Measurements from ENCODE around the gene SMARCAD1.

DNA sequence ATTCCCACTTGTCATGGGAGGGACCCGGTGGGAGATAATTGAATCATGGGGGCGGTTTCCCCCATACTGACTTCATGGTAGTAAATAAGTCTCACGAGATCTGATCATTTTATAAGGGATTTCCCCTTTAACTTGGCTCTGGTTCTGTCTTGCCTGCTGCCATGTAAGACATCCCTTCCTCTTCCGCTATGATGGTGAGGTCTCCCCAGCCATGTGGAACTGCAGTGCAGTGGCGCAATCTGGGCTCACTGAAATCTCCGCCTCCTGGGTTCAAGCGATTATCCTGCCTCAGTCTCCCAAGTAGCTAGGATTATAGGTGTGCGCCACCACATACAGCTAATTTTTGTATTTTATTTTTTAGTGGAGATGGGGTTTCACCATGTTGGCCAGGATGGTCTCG is 132.1 kb downstream of the SMARCAD1 start:
- no peak for TF ChIP-seq EZH2phosphoT487 (IDR thresholded peaks at IDR 0.05; ENCODE audit: insufficient read depth, low read depth)
- no peak for TF ChIP-seq EZH2 (IDR thresholded peaks at IDR 0.05; ENCODE audit: insufficient read depth, poor library complexity, severe bottlenecking)
